IMR-90 (cell line): ENCODE results near the gene CUX1.

ENCODE experiments used
- POLR2A ChIP-seq: IDR thresholded peaks from 2 replicates; pipeline ENCODE4 v1.6.1; 2012; ENCODE audit warnings: mild to moderate bottlenecking, low read depth, low read length
- RCOR1 ChIP-seq: IDR thresholded peaks from 2 replicates; pipeline ENCODE4 v1.6.1; 2012; ENCODE audit warnings: mild to moderate bottlenecking, low read length, improper control_type of control experiment; ENCODE audit not compliant: insufficient replicate concordance
- TF ChIP-seq, protein P1 (sequence below): conservative IDR thresholded peaks from 2 replicates; pipeline ENCODE4 v1.5.1; 2012; ENCODE audit warnings: mild to moderate bottlenecking, low read depth, low read length, improper control_type of control experiment

DNA sequence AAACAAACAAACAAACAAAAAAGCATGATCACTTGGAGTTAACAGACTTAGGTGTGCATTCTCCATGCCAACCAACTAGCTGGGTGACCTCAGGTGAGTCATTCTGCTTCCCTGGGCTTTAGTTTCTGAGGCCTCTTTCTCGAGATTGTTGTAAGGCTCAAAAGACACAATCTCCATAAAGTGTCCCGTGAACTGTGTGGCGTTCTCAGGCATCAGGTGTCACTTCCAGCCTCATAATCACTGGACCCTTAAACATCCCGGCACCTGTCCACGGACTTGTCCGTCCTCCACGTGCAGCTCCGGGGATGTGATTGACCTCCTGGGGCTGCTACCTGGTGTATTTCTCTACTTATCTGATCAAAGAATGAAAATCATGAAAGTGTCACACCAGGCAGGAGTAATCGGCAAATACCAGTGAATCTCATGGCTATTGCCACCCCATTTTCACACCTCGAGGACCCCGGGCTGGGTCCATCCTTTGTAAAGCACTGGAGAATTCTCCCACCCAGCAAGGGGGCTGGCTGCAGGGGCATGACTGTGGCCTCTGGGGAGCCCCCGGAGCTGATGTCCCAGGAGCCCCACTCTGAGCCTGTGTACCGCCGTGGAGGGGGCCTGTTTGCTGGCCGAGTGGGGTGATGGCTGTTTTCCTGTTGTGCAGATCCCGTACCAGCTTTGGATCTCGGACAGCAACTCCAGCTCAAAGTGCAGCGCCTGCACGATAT, 279.4 kb downstream of the CUX1 start:
- TF ChIP-seq, protein P1, sequence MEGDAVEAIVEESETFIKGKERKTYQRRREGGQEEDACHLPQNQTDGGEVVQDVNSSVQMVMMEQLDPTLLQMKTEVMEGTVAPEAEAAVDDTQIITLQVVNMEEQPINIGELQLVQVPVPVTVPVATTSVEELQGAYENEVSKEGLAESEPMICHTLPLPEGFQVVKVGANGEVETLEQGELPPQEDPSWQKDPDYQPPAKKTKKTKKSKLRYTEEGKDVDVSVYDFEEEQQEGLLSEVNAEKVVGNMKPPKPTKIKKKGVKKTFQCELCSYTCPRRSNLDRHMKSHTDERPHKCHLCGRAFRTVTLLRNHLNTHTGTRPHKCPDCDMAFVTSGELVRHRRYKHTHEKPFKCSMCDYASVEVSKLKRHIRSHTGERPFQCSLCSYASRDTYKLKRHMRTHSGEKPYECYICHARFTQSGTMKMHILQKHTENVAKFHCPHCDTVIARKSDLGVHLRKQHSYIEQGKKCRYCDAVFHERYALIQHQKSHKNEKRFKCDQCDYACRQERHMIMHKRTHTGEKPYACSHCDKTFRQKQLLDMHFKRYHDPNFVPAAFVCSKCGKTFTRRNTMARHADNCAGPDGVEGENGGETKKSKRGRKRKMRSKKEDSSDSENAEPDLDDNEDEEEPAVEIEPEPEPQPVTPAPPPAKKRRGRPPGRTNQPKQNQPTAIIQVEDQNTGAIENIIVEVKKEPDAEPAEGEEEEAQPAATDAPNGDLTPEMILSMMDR, result no peak
- TF ChIP-seq POLR2A (no peak), RCOR1 (no peak)
